NCI-H2029 treated with DMSO at 0.1 percent for 48 hours (cell line): ENCODE measurements around the gene RPLP2.
A peak's percentile ranks its signal among the peaks of the same experiment; 100 is the strongest.

Experiments
- DNase-seq: peaks from one replicate; lab custom pipeline; 2025; lab: John Stamatoyannopoulos, UW

RPLP2 gene

DNA sequence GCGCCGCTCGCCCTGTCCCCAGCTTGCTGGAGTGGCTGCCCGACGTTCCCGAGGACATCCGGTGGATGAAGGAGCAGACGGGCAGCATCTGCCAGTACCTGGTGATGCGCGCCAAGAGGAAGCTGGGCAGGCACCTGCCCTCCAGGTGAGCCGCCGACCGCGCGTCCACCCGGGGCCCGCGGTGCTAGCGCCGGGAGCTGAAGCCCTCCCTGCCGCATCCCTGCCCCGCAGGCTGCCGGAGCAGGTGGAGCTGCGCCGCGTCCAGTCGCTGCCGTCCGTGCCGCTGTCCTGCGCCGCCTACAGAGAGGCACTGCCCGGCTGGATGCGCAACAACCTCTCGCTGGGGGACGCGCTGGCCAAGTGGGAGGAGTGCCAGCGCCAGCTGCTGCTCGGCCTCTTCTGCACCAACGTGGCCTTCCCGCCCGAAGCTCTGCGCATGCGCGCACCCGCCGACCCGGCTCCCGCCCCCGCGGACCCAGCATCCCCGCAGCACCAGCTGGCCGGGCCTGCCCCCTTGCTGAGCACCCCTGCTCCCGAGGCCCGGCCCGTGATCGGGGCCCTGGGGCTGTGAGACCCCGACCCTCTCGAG is 14.6 kb downstream of the RPLP2 start:
- peak; percentile 66 for DNase-seq

DNA sequence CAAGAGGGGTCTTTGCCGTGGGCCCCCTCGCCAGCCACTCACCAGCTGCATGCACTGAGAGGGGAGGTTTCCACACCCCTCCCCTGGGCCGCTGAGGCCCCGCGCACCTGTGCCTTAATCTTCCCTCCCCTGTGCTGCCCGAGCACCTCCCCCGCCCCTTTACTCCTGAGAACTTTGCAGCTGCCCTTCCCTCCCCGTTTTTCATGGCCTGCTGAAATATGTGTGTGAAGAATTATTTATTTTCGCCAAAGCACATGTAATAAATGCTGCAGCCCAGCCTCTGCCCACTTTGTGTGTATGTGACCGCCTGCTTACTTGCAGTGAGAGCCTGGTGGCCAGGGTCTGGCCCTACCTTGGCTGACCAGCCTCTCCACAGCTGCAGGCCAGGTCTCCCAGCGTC is 15.2 kb downstream of the RPLP2 start:
- no peak for DNase-seq

DNA sequence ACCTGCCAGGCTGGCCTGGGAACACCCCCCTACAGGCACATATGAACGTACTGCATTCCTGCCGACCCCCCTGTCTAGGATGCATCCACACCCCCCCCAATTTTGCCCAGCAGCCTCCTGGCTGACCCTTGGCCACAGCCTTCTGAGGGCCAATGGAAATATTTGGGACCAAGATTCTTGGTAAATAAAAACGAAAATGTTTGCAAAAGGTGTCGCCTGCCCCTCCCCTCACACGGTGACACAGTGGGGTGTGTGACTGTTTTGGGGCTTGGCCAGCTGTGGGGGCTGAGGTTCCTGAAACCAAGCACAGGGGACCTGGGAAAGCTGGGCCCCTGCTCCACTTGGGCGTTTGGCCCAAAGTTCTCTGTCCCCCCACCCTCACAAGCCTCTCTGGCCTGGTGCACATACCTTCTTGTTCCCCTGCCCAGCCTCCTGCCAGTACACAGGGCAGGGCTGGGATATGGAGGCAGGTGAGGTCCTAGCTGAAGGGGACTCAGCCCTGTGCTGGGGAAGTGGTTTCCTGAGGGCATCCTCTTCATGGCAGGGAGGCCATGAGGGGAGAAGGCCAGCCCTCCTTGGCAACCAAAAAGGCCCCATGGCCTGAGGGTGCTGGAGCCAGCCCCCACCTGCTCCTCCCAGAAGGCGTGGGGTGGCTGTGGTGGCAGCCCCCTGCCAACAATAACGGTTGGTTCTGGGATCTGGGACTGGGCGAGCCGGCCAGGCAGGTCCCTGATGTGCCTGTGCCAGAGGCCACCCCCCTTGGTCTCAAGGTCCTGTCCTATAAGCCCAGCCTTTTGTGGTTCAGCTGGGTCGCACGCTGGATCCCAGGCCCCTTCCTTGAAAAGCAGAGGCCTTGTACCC is 15.8 kb downstream of the RPLP2 start:
- DNase-seq: no peak

DNA sequence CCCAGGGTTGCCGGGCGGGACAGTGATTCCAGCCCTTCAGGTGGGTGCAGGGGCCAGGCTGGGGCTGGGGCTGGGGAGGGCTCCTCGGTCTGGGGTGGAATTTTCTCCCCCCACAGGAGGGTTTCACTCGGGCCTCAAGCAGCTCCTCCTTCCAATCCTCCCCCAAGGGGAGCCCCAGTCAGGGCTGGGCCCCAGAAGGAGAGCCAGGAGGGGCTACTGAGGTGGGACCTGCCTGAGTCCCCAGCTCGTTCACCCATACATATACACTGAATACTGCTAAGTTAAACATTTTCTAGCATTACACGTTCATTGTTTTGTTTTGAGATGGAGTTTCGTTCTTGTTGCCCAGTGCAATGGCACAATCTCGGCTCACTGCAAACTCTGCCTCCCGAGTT is 16.5 kb downstream of the RPLP2 start:
- DNase-seq: no peak

DNA sequence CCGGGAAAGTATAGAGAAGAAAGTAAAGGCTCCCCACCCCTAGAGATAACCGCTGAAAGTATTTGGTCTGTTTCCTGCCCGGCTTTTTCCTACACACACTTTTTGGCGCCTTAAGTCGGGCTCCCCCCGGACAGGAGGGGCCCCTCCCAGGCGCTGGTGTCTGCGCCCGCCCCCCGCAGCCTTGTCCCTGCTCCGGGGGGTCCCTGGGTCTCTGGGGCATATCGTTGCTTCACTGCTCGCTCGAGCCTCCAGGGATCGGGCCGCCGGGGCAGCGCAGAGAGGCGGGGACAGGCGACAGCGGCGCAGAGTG is 17.0 kb downstream of the RPLP2 start:
- no peak for DNase-seq

DNA sequence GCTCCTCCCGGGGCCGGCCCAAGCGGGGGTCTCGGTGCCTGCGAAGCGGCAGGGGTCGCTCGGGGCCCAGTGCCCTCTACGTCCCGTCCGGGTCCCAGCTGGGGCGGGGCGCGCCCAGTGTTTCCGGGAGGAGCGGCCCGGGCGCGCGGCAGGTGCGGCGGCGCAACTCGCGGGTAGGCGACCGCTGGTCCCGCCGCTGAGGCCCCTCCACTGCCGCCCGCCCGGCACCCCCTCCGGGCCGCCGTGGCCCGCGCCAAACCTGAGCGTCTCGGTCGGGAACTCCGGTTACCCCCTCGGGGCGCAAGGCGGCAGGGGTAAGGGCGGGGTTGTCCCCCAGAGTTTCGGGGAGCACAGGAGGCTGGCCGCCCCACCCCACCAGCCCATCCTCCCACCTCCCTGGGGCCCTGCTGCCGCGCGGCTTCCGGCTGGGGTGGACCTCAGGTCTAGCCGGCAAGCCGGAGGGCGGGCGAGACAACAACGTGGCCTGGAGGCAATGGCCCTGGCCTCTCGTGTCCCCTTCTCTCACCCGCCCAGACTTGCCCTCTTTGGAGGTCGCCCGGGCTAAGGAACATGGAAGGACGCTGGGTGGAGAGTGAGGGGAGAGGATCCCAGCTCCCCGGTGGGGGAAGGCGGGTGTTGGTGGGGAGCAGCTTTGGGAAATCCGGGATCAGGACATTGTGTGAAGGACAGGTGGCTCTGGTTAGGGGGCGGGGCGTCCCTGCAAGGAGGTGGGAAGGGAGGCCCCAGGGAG is 17.6 kb downstream of the RPLP2 start:
- no peak for DNase-seq

DNA sequence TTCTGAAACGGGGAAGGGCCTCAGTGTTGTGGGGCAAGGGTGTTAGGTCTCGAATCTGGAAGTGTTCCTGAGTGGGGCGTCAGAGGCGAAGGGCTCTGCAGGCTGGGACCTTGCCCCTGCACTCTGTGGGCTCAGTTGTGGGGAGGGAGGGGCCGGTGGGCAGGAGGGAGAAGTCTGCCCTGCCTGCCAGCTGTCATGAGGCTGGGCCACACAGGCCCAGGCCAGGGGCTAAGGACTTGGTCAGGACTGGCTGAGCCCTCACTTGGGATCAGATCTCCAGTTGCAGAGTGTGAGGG is 18.1 kb downstream of the RPLP2 start, which contains the start of gene CRACR2B:
CRACR2B (plus strand) TSS at position 23 of the 296 bp plus-strand sequence. CDS start 689 bp downstream, outside the sequence.
- DNase-seq: no peak

DNA sequence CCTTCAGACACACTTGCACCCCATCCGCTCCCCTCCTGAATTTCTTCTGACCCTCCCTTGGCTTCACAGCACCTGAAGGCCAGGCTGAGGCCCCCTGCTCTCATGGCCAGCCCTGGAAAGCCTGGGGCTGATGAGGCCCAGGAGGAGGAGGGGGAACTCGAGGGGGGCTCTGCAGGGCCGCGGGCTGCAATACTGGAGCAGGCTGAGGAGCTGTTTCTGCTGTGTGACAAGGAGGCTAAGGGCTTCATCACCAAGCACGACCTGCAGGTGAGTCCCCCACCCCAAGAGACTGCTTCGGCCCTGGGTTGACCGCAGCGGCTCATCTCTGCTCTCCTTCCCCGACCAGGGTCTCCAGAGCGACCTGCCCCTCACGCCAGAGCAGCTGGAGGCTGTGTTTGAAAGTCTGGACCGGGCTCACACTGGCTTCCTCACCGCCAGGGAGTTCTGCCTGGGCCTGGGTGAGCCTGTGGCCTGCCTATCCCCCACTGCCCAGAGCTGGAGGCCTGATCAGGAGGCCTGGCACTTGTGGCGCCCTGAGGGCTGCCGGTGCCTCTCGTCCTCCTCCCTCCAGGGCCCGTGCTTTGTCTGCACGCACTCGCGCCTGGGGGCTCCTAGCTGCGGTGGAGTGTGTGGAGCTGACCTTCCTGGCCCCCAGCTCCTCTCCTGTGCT is 18.9 kb downstream of the RPLP2 start:
- no peak for DNase-seq

DNA sequence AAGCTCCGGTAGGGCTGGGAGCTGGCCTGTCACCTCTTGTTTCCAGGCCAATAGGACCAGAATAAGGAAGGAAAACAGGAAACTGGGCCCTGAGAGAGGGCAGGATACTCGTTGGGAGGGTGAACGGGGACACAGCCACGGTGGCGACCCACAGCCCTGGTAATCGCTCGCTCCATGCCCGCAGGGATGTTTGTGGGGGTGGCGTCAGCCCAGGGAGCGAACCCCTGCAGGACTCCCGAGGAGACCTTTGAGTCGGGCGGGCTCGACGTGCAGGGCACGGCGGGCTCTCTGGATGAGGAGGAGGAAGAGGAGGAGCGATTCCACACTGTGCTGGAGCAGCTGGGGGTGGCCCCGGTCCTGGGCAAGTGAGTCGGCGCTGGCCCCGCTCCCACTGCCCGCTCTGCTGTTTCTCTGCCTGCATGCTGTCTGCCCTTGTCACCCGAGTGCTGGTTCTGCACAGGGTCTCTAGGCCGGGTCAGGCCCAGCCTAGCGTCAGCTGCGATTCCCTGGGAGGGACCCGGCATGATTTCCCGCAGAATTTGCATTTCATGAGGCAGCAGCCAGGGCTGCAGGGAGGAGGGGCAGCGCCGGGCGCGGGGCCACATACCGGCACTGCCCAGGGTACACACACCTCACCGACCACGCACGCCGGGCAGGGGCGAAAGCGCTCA is 19.5 kb downstream of the RPLP2 start:
- no peak for DNase-seq

DNA sequence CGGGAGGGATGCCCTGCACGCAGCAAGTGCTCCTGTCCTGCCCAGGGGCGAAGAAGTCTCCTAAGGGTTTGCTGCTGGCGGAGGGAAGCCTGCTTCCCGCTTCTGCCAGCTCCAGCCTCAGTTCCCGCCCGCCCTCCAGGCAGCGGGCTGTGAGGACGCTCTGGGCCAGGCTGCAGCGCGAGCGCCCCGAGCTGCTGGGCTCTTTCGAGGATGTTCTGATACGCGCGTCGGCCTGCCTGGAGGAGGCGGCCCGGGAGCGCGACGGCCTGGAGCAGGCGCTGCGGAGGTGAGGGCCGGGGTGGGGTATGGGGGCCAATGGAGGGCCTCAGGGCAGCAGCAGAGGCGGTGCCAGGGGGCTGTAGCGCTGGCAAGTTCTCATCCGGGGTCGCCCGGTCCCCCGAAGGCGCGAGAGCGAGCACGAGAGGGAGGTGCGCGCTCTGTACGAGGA is 20.1 kb downstream of the RPLP2 start:
- no peak for DNase-seq

DNA sequence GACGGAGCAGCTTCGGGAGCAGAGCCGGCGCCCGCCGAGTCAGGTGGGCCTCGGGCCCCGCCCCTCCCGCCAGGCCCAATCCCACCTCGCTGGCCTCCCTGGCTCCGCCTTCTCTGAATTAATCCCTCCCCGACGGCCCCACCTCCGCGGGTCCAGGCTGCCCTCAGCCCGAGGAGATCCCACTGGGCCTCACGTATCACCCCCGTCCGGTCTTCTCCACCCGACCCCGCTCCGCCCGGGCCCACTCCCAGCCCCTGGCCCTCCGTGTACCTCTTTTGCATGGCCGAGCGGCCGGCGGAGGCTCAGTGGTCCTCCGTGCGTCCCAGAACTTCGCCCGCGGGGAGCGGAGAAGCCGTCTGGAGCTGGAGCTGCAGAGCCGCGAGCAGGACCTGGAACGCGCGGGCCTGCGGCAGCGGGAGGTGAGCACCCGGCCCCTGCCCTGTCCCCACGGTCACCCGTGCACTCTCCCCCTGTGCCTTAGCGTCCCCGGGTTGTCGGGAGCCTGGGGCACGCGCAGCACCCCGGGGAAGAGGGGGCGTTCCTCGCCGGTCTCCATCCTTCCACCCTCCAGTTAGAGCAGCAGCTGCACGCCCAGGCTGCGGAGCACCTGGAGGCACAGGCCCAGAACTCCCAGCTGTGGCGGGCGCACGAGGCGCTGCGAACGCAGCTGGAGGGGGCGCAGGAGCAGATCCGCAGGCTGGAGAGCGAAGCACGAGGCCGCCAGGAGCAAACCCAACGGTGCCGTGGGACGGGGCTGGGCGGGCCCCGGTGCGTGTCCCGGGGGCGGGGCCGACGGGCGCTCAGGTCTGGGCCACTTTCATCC is 20.7 kb downstream of the RPLP2 start:
- peak; percentile 43 for DNase-seq

DNA sequence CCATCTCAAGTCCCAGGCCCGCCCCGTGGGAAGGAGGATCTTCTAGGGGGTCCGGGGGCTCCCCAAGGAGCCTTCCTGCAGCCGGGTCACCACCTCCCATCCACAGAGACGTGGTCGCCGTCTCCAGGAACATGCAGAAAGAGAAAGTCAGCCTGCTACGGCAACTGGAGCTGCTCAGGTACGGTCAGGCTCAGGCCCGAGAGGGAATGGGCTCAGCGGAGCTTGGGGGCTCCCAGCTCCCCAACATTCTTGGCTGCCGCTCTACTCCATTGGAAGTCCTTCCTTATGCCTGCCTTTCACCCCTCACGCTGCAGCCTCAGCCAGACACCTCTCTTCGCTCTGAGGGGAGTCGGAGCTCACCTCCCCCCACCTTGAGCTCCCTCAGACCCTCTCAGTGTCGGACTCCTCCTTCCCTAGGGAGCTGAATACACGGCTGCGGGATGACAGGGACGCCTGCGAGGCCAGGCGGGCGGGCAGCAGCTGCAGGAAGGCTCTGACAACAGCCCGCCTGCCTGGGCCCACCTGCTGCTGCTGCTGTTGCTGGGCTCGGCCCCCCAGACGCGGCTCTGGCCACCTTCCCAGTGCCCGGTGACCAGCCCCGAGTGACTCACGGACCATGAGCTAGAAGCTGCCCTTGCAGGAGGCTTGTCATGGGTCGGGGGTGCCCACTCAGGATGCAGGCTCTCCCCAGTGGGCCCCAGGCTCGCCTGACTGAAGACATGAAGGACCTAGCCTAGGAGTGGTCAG is 21.5 kb downstream of the RPLP2 start:
- DNase-seq: no peak

DNA sequence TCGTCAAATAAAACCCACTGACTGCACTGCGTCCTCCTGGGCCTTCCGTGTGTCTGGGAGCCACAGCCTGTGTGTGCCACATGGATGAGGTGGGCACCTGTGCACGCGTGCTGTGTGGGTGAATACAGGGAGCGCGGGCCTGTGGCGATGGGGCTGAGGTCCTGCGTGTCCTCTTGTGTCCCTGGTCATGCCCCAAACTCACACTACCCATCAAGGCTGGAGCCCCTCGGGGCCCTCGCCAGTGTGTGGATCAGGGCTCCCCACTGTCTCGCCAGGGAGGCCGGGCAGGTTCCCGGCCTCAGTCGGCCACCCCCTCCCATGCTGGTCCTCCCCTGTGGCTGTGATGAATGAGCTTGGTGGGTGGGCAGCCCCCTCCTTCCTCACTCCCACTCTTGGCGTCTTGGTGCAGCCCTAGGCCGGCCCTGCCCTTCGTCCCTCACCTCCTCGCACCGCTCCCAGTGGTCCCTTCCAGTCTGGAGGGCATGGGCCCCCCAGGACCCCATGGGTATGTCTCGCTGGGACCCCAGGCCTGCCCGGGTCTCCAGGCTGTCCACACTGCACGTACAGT is 22.3 kb downstream of the RPLP2 start:
- DNase-seq: no peak

DNA sequence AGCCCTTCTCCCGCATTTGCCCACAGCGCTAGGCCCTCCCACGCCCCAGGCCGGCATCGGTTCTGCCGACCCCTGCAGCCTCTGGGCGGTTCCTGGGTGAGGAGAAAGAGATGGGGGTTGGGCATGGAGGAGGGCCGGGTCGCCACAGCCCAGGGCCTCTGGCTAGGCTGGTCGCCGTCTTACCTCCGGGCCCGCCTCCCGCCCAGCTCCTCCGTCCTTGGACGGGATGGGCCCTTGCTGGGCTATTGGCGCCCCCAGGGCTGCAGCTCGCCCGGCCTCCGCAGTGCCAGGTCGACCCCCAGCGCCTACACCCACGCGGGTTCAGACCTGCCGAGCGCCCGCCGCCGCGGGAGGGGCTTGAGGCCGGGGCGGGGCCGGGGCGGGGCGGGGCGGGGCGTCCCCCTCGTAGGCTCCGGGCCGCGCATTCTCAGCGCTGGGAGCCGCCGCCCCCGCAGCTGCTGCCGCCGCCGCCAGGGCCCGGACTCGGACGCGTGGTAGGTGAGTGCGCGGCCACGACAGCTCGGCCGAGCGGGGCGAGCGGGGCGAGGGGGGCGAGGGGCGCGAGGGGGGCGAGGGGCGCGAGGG is 22.9 kb downstream of the RPLP2 start, which contains the start of gene CD151:
CD151 (plus strand) TSS at position 424 of the 585 bp plus-strand sequence. CDS start 3,118 bp downstream, outside the sequence.
- DNase-seq: no peak

DNA sequence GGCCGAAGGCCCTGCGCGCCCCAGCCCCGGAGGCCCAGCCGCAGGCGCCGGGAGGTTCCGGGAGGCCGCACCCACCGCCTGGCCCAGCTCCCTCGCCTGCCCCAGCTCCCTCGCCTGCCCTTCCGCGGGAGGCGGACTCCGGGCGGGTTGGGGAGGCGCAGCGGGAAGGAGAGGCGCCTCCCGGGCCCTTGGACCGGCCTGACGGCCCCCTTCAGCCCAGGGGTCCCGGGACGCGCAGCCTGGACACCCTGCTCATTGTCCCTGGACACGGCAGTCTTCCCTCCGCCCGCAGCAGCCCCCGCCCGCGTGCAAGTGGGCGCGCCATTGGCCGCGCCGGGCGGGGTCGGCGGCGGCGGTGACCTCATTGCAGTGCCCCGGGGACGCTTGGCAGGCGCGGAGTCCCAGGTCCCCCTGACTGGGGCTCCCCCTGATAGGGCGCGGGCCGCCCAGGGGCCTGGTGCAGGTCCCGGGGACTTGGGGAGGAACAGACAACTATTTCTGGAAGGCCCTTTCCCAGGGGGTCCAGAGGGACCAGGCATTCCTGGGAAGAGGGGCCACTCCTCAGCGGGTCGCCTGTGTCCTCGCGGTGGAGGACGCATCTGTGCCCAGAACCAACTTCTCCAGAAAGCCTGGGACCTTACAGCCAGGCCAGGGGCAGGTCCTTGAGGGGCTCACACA is 23.5 kb downstream of the RPLP2 start:
- DNase-seq: no peak

DNA sequence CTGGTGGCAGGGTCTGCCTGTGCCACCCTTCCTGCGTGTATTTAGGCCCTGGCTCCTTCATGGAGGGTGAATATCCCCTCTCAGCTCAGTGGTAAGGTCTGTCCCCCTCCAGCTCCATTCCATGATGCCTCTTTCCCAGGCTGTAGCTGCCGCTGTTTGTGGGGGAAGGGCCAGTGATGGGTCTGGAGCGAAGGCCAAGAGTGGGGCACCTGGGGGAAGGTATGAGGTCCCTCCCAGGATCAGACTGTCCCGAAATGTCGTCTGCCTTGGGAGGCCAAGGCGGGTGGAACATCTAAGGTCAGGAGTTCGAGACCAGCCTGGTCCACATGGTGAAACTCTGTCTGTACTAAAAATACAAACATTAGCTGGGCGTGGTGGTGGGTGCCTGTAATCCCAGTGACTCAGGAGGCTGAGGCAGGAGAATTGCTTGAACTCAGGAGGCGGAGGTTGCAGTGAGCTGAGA is 24.1 kb downstream of the RPLP2 start:
- DNase-seq: no peak

DNA sequence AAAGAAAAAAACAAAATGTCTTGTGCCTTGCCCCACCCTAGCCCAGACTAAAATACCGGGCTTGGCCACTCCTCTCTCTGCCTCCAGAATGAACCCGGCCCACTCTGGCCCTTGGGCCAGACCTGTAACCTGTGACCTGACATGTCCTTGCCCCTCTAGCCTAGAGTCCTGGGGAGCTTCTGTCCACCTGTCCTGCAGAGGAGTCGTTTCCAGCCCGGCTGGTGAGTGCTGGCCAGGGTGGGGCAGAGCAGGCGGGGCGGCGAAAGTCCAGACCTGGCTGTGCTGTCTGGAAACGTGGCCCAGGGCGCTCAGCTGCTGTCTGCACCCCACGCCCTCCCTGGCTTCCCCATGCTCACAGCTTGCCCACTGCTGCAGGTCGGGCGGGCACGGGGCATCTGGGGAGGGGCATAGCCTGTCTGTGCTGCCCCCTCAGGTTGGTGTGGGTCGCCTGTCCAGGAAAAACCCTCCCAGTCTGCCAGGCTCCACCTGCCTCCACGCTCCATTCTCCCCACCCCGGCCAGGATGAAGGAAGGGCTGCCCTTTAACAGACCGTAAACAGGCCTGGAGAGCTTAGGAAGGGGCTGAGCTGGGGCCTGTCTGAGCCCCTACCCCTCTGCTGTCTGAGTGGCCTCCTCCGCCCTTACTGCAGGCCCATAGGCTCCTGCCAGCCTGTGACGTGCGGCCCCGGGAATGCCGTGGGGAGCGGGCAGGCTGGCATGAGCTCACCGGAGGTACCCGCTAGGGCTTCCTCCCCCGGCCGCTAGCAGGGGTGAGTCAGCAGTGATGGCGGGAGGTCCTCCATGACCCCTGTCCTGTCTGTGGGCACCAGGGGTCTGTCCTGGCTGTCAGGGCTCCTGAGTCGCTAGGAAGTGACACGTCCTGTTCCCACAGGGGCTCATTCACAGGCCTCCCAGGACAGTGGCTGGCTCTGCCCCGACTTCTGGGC is 24.9 kb downstream of the RPLP2 start:
- no peak for DNase-seq

DNA sequence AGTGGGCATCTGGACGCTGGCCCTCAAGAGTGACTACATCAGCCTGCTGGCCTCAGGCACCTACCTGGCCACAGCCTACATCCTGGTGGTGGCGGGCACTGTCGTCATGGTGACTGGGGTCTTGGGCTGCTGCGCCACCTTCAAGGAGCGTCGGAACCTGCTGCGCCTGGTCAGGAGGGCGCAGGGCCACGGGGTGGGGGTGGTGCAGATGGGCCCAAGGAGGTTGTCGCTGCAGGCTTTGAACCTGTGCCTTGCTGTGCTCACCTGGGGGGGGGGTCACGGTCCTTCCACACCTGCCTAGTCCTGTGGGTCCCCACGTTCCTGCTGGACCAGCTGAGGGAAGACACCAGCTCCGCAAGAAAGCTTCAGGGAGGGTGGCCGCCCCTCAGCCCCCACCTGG is 26.5 kb downstream of the RPLP2 start:
- no peak for DNase-seq
